WERI-Rb-1 (cell line): ENCODE data around the gene GGNBP2.

Experiments used
- DNase-seq: peaks from one replicate; pipeline ENCODE4 v3.0.0-alpha.2; 2020
- H3K27ac ChIP-seq: fragments of 250-450 bp; sonication (Bioruptor Pico); 2 replicates; pipeline ENCODE4 v1.5.1; 2020; ENCODE audit warnings: mild to moderate bottlenecking, moderate library complexity
- H3K27me3 ChIP-seq: fragments of 250-450 bp; sonication (Bioruptor Pico); 2 replicates; pipeline ENCODE4 v1.5.1; 2021; ENCODE audit warnings: mild to moderate bottlenecking, low read depth, moderate library complexity; ENCODE audit not compliant: insufficient read depth, severe bottlenecking
- H3K36me3 ChIP-seq: fragments of 250-450 bp; sonication (Bioruptor Pico); 2 replicates; pipeline ENCODE4 v1.5.1; 2020; ENCODE audit warnings: mild to moderate bottlenecking, moderate library complexity
- H3K4me3 ChIP-seq: 2 replicates; pipeline ENCODE4 v1.5.1; 2011; ENCODE audit warnings: low read depth, mild to moderate bottlenecking, control low read depth, low read length
- H3K9me3 ChIP-seq: fragments of 250-450 bp; sonication (Bioruptor Pico); 2 replicates; pipeline ENCODE4 v1.5.1; 2021; ENCODE audit warnings: mild to moderate bottlenecking, moderate library complexity; ENCODE audit not compliant: severe bottlenecking
- CTCF ChIP-seq: IDR thresholded peaks from 2 replicates; pipeline ENCODE4 v1.5.1; 2011; ENCODE audit warnings: low read depth, mild to moderate bottlenecking, control low read depth, inconsistent platforms, low read length

The GGNBP2 gene, protein sequence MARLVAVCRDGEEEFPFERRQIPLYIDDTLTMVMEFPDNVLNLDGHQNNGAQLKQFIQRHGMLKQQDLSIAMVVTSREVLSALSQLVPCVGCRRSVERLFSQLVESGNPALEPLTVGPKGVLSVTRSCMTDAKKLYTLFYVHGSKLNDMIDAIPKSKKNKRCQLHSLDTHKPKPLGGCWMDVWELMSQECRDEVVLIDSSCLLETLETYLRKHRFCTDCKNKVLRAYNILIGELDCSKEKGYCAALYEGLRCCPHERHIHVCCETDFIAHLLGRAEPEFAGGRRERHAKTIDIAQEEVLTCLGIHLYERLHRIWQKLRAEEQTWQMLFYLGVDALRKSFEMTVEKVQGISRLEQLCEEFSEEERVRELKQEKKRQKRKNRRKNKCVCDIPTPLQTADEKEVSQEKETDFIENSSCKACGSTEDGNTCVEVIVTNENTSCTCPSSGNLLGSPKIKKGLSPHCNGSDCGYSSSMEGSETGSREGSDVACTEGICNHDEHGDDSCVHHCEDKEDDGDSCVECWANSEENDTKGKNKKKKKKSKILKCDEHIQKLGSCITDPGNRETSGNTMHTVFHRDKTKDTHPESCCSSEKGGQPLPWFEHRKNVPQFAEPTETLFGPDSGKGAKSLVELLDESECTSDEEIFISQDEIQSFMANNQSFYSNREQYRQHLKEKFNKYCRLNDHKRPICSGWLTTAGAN

GRCh38 chr17:36544307-36545076 is at the start of gene GGNBP2:
GGNBP2 (plus strand) TSS chr17:36544919; CDS start chr17:36545725, 806 bp downstream.
- no peak for TF ChIP-seq CTCF
- DNase-seq: peak; percentile 94
- H3K4me3 ChIP-seq: peak within 1 kb of the TSS; percentile 96

DNA sequence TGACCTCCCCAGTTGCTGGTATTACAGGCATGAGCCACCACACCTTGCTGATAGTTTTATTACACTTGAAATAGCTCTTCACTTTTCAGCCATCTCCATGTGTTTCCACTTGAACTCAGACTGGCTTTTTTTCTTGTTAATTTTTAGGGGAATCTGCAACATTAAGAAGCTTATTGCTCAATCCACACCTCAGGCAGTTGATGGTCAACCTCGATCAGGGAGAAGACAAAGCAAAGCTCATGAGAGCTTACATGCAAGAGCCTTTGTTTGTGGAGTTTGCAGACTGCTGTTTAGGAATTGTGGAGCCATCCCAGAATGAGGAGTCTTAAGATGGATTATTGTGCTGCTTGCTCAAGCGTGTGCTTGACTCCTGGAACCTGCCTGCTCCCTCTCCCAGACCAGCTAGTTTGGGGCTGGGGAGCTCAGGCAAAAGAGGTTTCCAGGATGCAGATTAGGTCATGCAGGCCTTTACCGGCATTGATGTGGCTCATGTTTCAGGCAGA is 49.6 kb upstream of the GGNBP2 start:
- Histone ChIP-seq H3K36me3 (peaks cover 86% of the 10 kb centered on the region), H3K4me3 (no peak overlapping the region), H3K27me3 (no peaks in the 10 kb centered on the region), H3K27ac (peak overlapping the region; percentile 78), H3K9me3 (no peaks in the 10 kb centered on the region)
- peak; percentile 64 for DNase-seq
- no peak for TF ChIP-seq CTCF

More at GRCh38 chr17:36544307-36545076, at the start of gene GGNBP2:
- Histone ChIP-seq H3K9me3 (no peaks in the 10 kb centered on the region), H3K36me3 (peaks cover 30% of the 10 kb centered on the region), H3K27me3 (no peaks in the 10 kb centered on the region), H3K27ac (peak within 1 kb of the TSS; percentile 99)

DNA sequence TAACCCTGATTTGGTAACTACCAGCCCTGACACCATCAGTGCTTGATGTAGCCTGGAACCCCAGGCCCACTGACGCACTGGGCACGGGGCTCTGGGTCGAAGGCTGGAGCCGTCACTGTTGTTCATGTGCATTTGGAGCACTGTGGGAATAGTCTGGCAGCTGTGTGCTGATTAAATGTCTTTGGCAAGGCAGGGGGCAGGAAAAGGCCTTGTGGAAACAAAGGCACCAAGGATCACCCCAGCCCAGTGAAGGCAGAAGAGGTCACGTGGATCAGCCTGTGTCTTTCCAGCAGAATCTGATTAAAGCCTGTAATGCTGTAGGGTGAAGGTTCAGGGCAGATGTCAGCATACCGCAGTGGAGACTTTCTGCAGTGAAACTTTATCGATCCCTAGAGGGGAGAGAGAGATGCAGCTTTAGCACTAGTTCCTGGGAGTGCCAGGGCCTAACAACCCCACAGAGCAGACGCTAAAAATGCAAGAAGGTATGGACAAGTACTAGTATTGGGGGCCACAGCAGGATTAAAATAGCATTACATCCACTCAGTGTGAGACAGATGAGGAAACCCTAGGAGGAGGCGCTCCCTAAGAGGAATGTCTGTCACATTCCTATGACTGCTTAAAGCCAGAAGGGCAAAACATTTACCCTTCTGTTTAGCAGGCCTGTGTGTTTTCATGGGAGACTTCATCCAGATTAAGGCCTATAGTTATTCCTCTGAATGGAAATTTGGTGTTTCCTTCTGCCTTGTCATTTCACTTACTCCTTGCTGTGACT is 48.5 kb upstream of the GGNBP2 start:
- Histone ChIP-seq H3K36me3 (peaks cover 90% of the 10 kb centered on the region), H3K4me3 (no peak overlapping the region), H3K9me3 (no peaks in the 10 kb centered on the region), H3K27ac (peak overlapping the region; percentile 78), H3K27me3 (no peaks in the 10 kb centered on the region)
- TF ChIP-seq CTCF: no peak
- peak; percentile 55 for DNase-seq

- Histone ChIP-seq H3K4me3 (no peak overlapping the region), H3K9me3 (no peaks in the 10 kb centered on the region), H3K27me3 (no peaks in the 10 kb centered on the region), H3K27ac (no peak overlapping the region), H3K36me3 (peaks cover 88% of the 10 kb centered on the region)
- no peak for TF ChIP-seq CTCF
- DNase-seq: no peak
Measured at GRCh38 chr17:36498155-36498554, 46.6 kb upstream of the GGNBP2 start.
